Esophagus squamous epithelium (tissue), 5 donors: Measurements from ENCODE around the gene SEPTIN7. TPM values are rescaled to one million over a fixed set of nuclear protein-coding genes. Genes with fewer than 3 reads are reported as not detected.

Source experiments
- DNase-seq: peaks from one replicate; lab custom pipeline; 2025; lab: John Stamatoyannopoulos, UW
- H3K27ac ChIP-seq, 4 donors: fragments of 200-600 bp; sonication (generic); one replicate each; pipeline ENCODE4 v1.5.1; 2016 to 2019; ENCODE audit warnings: mild to moderate bottlenecking in 1 of 4
- H3K27me3 ChIP-seq, 4 donors: fragments of 200-600 bp; sonication (generic); 1 replicate in 3 of 4; 2 replicates in 1 of 4; pipeline versions ENCODE4 v1.5.1 to v1.6.0; 2017 to 2021; ENCODE audit warnings: antibody characterized with exemption in 1 of 4
- H3K36me3 ChIP-seq, 3 donors: fragments of 200-600 bp; sonication (generic); one replicate each; pipeline ENCODE4 v1.5.1; 2016 to 2019
- H3K4me1 ChIP-seq, 3 donors: fragments of 200-600 bp; sonication (generic); one replicate each; pipeline ENCODE4 v1.5.1; 2017 to 2019
- H3K4me3 ChIP-seq, 4 donors: fragments of 200-600 bp; sonication (generic); 1 replicate in 3 of 4; 2 replicates in 1 of 4; pipeline ENCODE4 v1.5.1; 2016 to 2019; ENCODE audit warnings: mild to moderate bottlenecking in 2 of 4, moderate library complexity in 1 of 4
- H3K9me3 ChIP-seq, 3 donors: fragments of 200-600 bp; sonication (generic); one replicate each; pipeline ENCODE4 v1.5.1; 2016 to 2019
- CTCF ChIP-seq, 6 experiments: fragments of 450-650 bp in 4 of 6; fragments of 200-600 bp in 2 of 6; sonication (generic) in 2 of 6; IDR thresholded peaks; one replicate each; pipeline ENCODE4 v1.5.1; 2016 to 2019; ENCODE audit warnings: antibody characterized with exemption in 6 of 6, mild to moderate bottlenecking in 4 of 6, moderate library complexity in 4 of 6
- POLR2A ChIP-seq, 4 donors: fragments of 450-650 bp; IDR thresholded peaks; one replicate each; pipeline ENCODE4 v1.6.1; 2017; ENCODE audit warnings: antibody characterized with exemption in 4 of 4, mild to moderate bottlenecking in 4 of 4, moderate library complexity in 3 of 4
- WGBS, 2 donors: methylation state at CpG; one replicate each; pipeline ENCODE4 v1.1.5; 2018; 5-methylcytosine and 5-hydroxymethylcytosine counted together
- intact Hi-C: fragments of 100-400 bp; cut with DNase I; formaldehyde crosslinking; loops from one replicate; pipeline ENCODE4 v1.15.0; 2022
- total RNA-seq, 4 donors: library from RNA; depleted of rRNA; stranded (reverse); fragments of >200 nt; gene quantifications; one replicate each; pipeline ENCODE4 v1.1.0, GENCODE V29; 2016
- donor health status: DM: yes; HTN: yes; CAD: no.

Gene SEPTIN7
- total RNA-seq, 4 donors from 2014 or later = 102 to 174 (median 147) TPM

- WGBS, 2 donors = 87% methylated on average over 5 of the region's 5 CpGs
- peaks cover 2 to 28% (median 3%) of the 10 kb centered on the region in 3 donors for H3K4me1 ChIP-seq
Observed at GRCh38 chr7:35797311-35797710, 3.5 kb upstream of the SEPTIN7 start.

GRCh38 chr7:35799846-35800717 is 775 bp upstream of the SEPTIN7 start:
- no peaks in the 10 kb centered on the region for H3K9me3 ChIP-seq
- intact Hi-C loops = loop anchor here (10.0 kb wide), 1 partner anchor 95 kb away; no protein-coding TSS in a partner anchor
- no peak for TF ChIP-seq CTCF (IDR thresholded peaks at IDR 0.05)
- no peak for TF ChIP-seq POLR2A (IDR thresholded peaks at IDR 0.05)
- H3K4me3 ChIP-seq = peak overlapping the region; percentile 84 to 97 (median 90)
- no peaks in the 10 kb centered on the region for H3K36me3 ChIP-seq
- H3K4me1 ChIP-seq = peaks cover 7 to 45% (median 21%) of the 10 kb centered on the region in 3 donors
- peak; percentile 61 for DNase-seq
- H3K27me3 ChIP-seq = no peaks in the 10 kb centered on the region
- peak overlapping the region; percentile 97 to 100 (median 98) for H3K27ac ChIP-seq
- 3 to 4% methylated on average over 14 to 17 of the region's 37 CpGs for WGBS, 2 donors

More at GRCh38 chr7:35797311-35797710, 3.5 kb upstream of the SEPTIN7 start:
- H3K27ac ChIP-seq = no peak overlapping the region
- no peak for TF ChIP-seq CTCF (IDR thresholded peaks at IDR 0.05)
- TF ChIP-seq POLR2A (IDR thresholded peaks at IDR 0.05) = no peak
- H3K27me3 ChIP-seq = no peaks in the 10 kb centered on the region
- no peak overlapping the region for H3K4me3 ChIP-seq
- no peaks in the 10 kb centered on the region for H3K9me3 ChIP-seq
- no peak for DNase-seq
- intact Hi-C loops = no loop called here
- no peaks in the 10 kb centered on the region for H3K36me3 ChIP-seq

- Histone ChIP-seq H3K4me3 (peak overlapping the region; percentile 84 to 97 (median 90)), H3K9me3 (no peaks in the 10 kb centered on the region), H3K27ac (peak overlapping the region; percentile 97 to 100 (median 98)), H3K27me3 (no peaks in the 10 kb centered on the region), H3K36me3 (no peaks in the 10 kb centered on the region), H3K4me1 (peaks cover 7 to 60% (median 21%) of the 10 kb centered on the region in 3 donors)
- 0% methylated on average over 21 to 24 of the region's 70 CpGs for WGBS, 2 donors
- intact Hi-C loops = loop anchor here (10.0 kb wide), 1 partner anchor 97 kb away; no protein-coding TSS in a partner anchor
- TF ChIP-seq CTCF (IDR thresholded peaks at IDR 0.05) (peak; percentile 36 to 53 (median 38)), POLR2A (IDR thresholded peaks at IDR 0.05) (no peak)
- DNase-seq = peak; percentile 22
Observed at GRCh38 chr7:35801392-35802101, 690 bp downstream of the SEPTIN7 start.

- 0% methylated on average over 4 of the region's 4 CpGs for WGBS, 2 donors
- H3K27me3 ChIP-seq = no peaks in the 10 kb centered on the region
- no peak for DNase-seq
- H3K9me3 ChIP-seq = no peaks in the 10 kb centered on the region
- H3K36me3 ChIP-seq = no peaks in the 10 kb centered on the region
- intact Hi-C loops = loop anchor here (10.0 kb wide), 1 partner anchor 97 kb away; no protein-coding TSS in a partner anchor
- H3K4me1 ChIP-seq = peaks cover 7 to 64% (median 21%) of the 10 kb centered on the region in 3 donors
- peak overlapping the region; percentile 84 to 97 (median 90) for H3K4me3 ChIP-seq
- TF ChIP-seq POLR2A (IDR thresholded peaks at IDR 0.05) (no peak), CTCF (IDR thresholded peaks at IDR 0.05) (no peak)
- H3K27ac ChIP-seq = peak overlapping the region; percentile 97 to 100 (median 98)
Observed at GRCh38 chr7:35802102-35802466, 1.2 kb downstream of the SEPTIN7 start.
